ENCODE measurements around the gene SEPTIN8. TPM values are rescaled to one million over a fixed set of nuclear protein-coding genes. Genes with fewer than 3 reads are reported as not detected.

The SEPTIN8 gene
- total and polyA plus RNA-seq, 2 of the 8 experiments (the other 6 are each of a cell fraction or from before 2014, with no cell fraction given), result 21.2 to 33.0 TPM

DNA sequence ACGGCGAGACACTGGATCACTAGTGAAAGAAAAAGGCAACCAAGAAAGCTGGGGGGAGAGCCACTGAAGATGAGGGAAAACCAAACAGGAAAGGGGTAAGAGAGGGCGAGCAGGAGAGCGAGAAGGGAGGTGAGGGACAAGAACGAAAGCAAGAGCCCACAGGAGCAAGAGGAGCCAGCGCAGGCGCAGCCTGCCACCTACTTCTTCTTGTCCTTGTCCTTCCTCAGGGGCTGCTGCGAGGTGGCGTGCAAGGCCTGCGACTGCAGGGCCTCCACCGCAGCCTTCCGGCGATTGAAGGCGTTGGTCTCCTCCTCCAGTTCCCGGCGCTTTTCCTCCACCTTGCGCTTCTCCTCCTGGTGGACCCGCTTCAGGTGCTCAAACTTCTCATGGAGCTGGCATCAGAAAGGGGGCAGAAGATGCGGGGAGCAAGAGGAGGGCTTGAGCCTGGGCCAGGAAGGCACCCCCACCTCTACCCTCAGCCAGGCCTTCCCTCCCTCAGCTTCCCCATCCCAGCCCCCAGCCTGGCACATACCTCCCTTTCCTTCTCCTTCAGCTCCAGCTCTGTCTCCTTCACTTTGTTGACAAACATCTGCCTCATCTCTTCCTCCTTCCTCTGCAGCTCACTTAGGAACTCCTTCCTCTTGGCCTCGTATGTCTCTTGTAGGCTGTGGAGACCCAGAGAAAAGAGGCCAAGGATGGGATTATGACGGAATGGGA, 16.3 kb downstream of the SEPTIN8 start:
- 98% methylated on average over 13 of the region's 21 CpGs; no CpG with 5 or more reads in 1 of the 2 experiments for WGBS, 2 experiments (ENCODE audit: extremely low coverage in 1 of 2, insufficient coverage in 1 of 2, insufficient read length in 1 of 2, insufficient replicate concordance in 2 of 2, low coverage in 1 of 2, low lambda C conversion rate in 2 of 2, missing lambda C conversion rate in 1 of 2)
- Histone ChIP-seq H3K18ac (ENCODE audit: extremely low read depth, low read length) (no peak overlapping the region), H2AFZ (ENCODE audit: low read length) (no peak overlapping the region)
- no peak for TF ChIP-seq MAFK (IDR thresholded peaks at IDR 0.05; ENCODE audit: low read depth, low read length)
- no peak for TF ChIP-seq POU5F1 (IDR thresholded peaks at IDR 0.05; ENCODE audit: low read depth, low read length)
- TF ChIP-seq NRF1 (IDR thresholded peaks at IDR 0.05; ENCODE audit: low read depth, low read length), result no peak
- no peak for TF ChIP-seq HDAC2 (IDR thresholded peaks at IDR 0.05; ENCODE audit: borderline replicate concordance in 1 of 2, low read depth in 2 of 2, low read length in 2 of 2)
- no peak for TF ChIP-seq BRCA1 (IDR thresholded peaks at IDR 0.05; ENCODE audit: low read depth, low read length)
- no peak for TF ChIP-seq RFX5 (IDR thresholded peaks at IDR 0.05; ENCODE audit: borderline replicate concordance, low read depth, low read length)
- no peak for TF ChIP-seq PHF8 (conservative IDR thresholded peaks at IDR 0.05; ENCODE audit: low read depth, low read length)
- TF ChIP-seq, protein P1, sequence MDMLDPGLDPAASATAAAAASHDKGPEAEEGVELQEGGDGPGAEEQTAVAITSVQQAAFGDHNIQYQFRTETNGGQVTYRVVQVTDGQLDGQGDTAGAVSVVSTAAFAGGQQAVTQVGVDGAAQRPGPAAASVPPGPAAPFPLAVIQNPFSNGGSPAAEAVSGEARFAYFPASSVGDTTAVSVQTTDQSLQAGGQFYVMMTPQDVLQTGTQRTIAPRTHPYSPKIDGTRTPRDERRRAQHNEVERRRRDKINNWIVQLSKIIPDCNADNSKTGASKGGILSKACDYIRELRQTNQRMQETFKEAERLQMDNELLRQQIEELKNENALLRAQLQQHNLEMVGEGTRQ (IDR thresholded peaks at IDR 0.05; ENCODE audit: low read length), result no peak

More for the DNA sequence above, 16.3 kb downstream of the SEPTIN8 start:
- Histone ChIP-seq H4K91ac (replicated peaks; ENCODE audit: insufficient read length, low read length) (no peak overlapping the region), H3K4me2 (ENCODE audit: insufficient read depth in 1 of 2, low read depth in 2 of 2, low read length in 2 of 2) (no peak overlapping the region), H4K5ac (ENCODE audit: insufficient read length, low read depth, low read length) (no peak overlapping the region), H3K23me2 (ENCODE audit: low read depth, low read length) (no peaks in the 10 kb centered on the region), H2BK12ac (ENCODE audit: low read depth, low read length) (no peak overlapping the region), H3K36me3 (ENCODE audit: control insufficient read depth in 2 of 4, insufficient read depth in 4 of 4, low read length in 3 of 4) (peaks cover 0 to 3% (median 0%) of the 10 kb centered on the region in 4 experiments; a peak in 3 of 8 replicates), H3K27me3 (replicated peaks in 1 of 4; ENCODE audit: control insufficient read depth in 3 of 4, extremely low read depth in 1 of 4, insufficient read depth in 3 of 4, low read length in 3 of 4) (no peaks in the 10 kb centered on the region), H4K20me1 (replicated peaks in 1 of 2; ENCODE audit: control insufficient read depth in 1 of 2, insufficient read depth in 2 of 2, low read length in 2 of 2) (peaks cover 0 to 7% of the 10 kb centered on the region in 2 experiments), H3K14ac (ENCODE audit: insufficient read length) (no peak overlapping the region), H2BK15ac (ENCODE audit: low read length) (no peak overlapping the region), H2BK5ac (ENCODE audit: low read depth, low read length) (no peak overlapping the region), H3K56ac (replicated peaks; ENCODE audit: insufficient read length, low read depth, low read length) (no peak overlapping the region), H3K9me3 (ENCODE audit: insufficient read depth in 2 of 2, low read depth in 1 of 2, low read length in 1 of 2) (no peaks in the 10 kb centered on the region), H3K79me1 (ENCODE audit: low read depth, low read length) (no peaks in the 10 kb centered on the region), H2AK5ac (ENCODE audit: low read depth, low read length) (no peak overlapping the region), H2BK120ac (replicated peaks; ENCODE audit: low read depth, low read length) (no peak overlapping the region), H3K4me1 (replicated peaks in 1 of 4; ENCODE audit: control insufficient read depth in 3 of 4, insufficient read depth in 4 of 4, low read length in 3 of 4) (no peaks in the 10 kb centered on the region), H3K4me3 (ENCODE audit: extremely low read depth in 1 of 4, insufficient read depth in 2 of 4, low read depth in 3 of 4, low read length in 4 of 4) (no peak overlapping the region), H3K79me2 (ENCODE audit: control insufficient read depth in 1 of 2, insufficient read depth in 2 of 2, low read length in 2 of 2) (no peaks in the 10 kb centered on the region), H3K27ac (ENCODE audit: low read depth, low read length) (no peak overlapping the region), H4K8ac (ENCODE audit: extremely low read depth, insufficient read depth, low read length) (no peak overlapping the region), H3K9ac (replicated peaks in 1 of 4; ENCODE audit: extremely low read depth in 1 of 4, low read depth in 3 of 4, low read length in 3 of 4) (no peak overlapping the region), H2BK20ac (ENCODE audit: low read length) (no peak overlapping the region), H3K4ac (replicated peaks; ENCODE audit: insufficient read length, low read depth, low read length) (no peak overlapping the region), H3K23ac (ENCODE audit: insufficient read length) (no peak overlapping the region)
- no peak for FAIRE-seq
- ChIA-PET POLR2A (ENCODE audit: partially characterized antibody) (interaction anchor here (0.9 to 2.0 kb wide), 4 partner anchors 9 to 204 kb away, joined by 3 to 5 read pairs (median 3); partner anchors contain the start of genes CCNI2 and RAD50), CTCF (ENCODE audit: partially characterized antibody) (interaction anchor here (0.6 to 18.2 kb wide), 6 partner anchors 8 to 234 kb away, joined by 3 to 322 read pairs (median 3); partner anchors contain the start of gene SHROOM1)
- no peak for DNase-seq (ENCODE audit: low read depth in 1 of 2, low spot score in 2 of 2)

All from H1 (cell line).